ENCODE measurements around the gene RASGEF1B.

GRCh38 chr4:81422595-81422994 lies 49.1 kb downstream of the RASGEF1B start:
- no peak for TF ChIP-seq POLR2AphosphoS5 (IDR thresholded peaks at IDR 0.05; ENCODE audit: low read depth, low read length)
- no peak for TF ChIP-seq POLR2A (IDR thresholded peaks at IDR 0.05; ENCODE audit: low read depth, low read length)
- no peak for TF ChIP-seq TAF1 (IDR thresholded peaks at IDR 0.05; ENCODE audit: low read depth, low read length)
- no peak for TF ChIP-seq SPI1 (IDR thresholded peaks at IDR 0.05; ENCODE audit: low read depth, low read length)
- no peak for TF ChIP-seq POU2F2 (IDR thresholded peaks at IDR 0.05; ENCODE audit: low read depth, low read length)
- no peak for TF ChIP-seq PAX5 (IDR thresholded peaks at IDR 0.05; ENCODE audit: insufficient read depth, low read length, severe bottlenecking)
